Upper lobe of left lung (tissue), 6 donors: ENCODE data around the gene COL20A1. TPM values are rescaled to one million over a fixed set of nuclear protein-coding genes. Genes with fewer than 3 reads are reported as not detected.

Source experiments
- ATAC-seq, 2 donors: fragments of 200-7000 bp; cut with Tn5 transposase; one replicate each; pipeline ENCODE4 v1.9.1; 2022; ENCODE audit warnings: mild to moderate bottlenecking in 2 of 2, moderate library complexity in 2 of 2; ENCODE audit not compliant: low FRiP score in 2 of 2
- DNase-seq, 2 donors: peaks; one replicate each; pipeline ENCODE4 v3.0.0-alpha.2; 2019 to 2020
- H3K27ac ChIP-seq, 4 donors: fragments of 200-600 bp; sonication (generic); one replicate each; pipeline ENCODE4 v1.5.1; 2016 to 2019
- H3K27me3 ChIP-seq, 4 donors: fragments of 200-600 bp; sonication (generic); one replicate each; pipeline ENCODE4 v1.5.1; 2017 to 2019
- H3K36me3 ChIP-seq, 4 donors: fragments of 200-600 bp; sonication (generic); one replicate each; pipeline ENCODE4 v1.5.1; 2016 to 2019
- H3K4me1 ChIP-seq, 4 donors: fragments of 200-600 bp; sonication (generic); one replicate each; pipeline ENCODE4 v1.5.1; 2018 to 2019
- H3K4me3 ChIP-seq, 4 donors: fragments of 200-600 bp; sonication (generic); one replicate each; pipeline ENCODE4 v1.5.1; 2017 to 2019; ENCODE audit warnings: mild to moderate bottlenecking in 2 of 4, moderate library complexity in 1 of 4
- H3K9me3 ChIP-seq, 4 donors: fragments of 200-600 bp; sonication (generic); one replicate each; pipeline ENCODE4 v1.5.1; 2018 to 2019
- EP300 ChIP-seq, 4 donors: sonication (generic); formaldehyde crosslinking; IDR thresholded peaks; one replicate each; pipeline ENCODE4 v1.5.1; 2017; ENCODE audit warnings: antibody characterized with exemption in 4 of 4, control low read depth in 2 of 4
- POLR2A ChIP-seq, 4 donors: fragments of 450-650 bp; IDR thresholded peaks; one replicate each; pipeline ENCODE4 v1.5.1; 2016 to 2017; ENCODE audit warnings: antibody characterized with exemption in 4 of 4, mild to moderate bottlenecking in 2 of 4
- POLR2AphosphoS5 ChIP-seq, 2 donors: sonication (generic); formaldehyde crosslinking; IDR thresholded peaks; one replicate each; pipeline ENCODE4 v1.5.1; 2017; ENCODE audit warnings: antibody characterized with exemption in 2 of 2
- WGBS, 2 donors: methylation state at CpG; one replicate each; pipeline ENCODE4 v1.1.5; 2017 to 2018; 5-methylcytosine and 5-hydroxymethylcytosine counted together
- total RNA-seq, 6 donors: library from RNA; depleted of rRNA in 4 of 6; stranded (reverse); fragments of >200 nt in 4 of 6; gene quantifications; one replicate each; pipeline versions ENCODE4 v1.1.0 to v1.2.1, GENCODE V29; 2016 to 2021
- TF ChIP-seq, protein P1 (sequence below), 6 experiments: fragments of 450-650 bp in 4 of 6; fragments of 200-600 bp in 2 of 6; sonication (generic) in 2 of 6; IDR thresholded peaks; one replicate each; pipeline ENCODE4 v1.5.1; 2016 to 2019; ENCODE audit warnings: antibody characterized with exemption in 6 of 6
- donor health status: DM: no; HTN: no; CAD: no; lungs with moderate emphysema.
- donor health status: DM: no; HTN: yes; CAD: no; lungs with severe emphysema.

COL20A1 gene
- total RNA-seq, 6 donors from 2014 or later, result 0.03 TPM; not detected in 5

DNA sequence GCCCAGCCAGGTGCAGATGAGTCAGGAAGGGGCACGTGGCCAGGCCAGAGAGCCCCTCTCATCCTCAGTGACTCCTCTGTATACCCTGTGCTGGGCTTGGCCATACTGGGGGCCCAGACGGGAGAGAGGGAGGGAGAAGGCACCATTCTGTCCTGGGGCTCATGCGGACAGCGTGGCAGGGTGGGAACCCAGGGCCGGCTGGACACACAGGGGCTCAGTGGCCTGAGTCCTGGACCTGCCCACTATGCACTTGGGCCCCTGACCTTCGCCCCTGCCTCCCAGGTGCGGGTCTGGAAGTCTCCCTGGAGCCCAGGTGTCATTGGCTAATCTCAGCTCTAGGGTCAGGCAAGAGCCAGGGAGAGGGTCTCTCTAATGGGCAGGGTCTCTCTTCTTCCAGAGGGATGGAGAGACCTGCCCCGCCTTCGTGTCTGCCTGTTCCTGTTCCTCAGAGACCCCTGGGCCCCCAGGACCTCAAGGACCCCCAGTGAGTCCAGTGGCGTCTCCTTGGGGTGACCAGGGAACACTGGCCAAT lies 27.7 kb downstream of the COL20A1 start:
- no peak for ATAC-seq

DNA sequence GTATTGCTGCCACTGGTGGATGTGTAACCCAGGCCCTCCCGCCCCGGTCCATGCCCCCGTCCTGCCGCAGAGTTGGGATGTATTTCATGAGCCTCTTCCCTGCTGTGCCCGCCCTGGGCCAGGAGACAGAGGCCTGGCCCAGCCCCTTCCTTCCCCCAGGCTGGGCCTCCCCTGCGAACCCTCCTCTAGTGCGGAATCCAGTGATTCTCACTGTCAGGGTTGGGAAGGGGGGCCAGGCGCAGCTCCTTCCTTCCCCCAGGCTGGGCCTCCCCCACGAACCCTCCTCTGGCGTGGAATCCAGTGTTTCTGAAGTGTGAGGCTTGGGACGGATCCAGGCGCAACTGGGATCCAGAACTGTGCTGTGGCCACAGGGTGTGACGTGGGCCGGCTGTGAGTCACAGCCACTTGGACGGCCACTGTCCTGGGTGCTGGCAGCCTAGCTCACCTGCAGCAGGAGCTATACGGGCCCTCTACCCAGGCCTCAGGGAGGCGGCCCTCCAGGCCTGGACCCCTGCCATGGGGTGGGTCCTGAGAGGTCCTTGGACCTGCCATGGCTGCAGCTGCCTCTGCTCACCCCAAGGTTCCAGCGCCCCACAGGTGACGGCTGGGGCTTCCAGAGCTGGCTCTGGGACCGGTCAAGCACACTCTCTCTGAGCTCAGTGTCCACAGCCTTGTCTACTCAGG lies 28.3 kb downstream of the COL20A1 start:
- DNase-seq, result peak in 1 of 2 donors; percentile 80
- ATAC-seq, result peak; percentile 3 to 27

More for the DNA sequence above, 27.7 kb downstream of the COL20A1 start:
- Histone ChIP-seq H3K27me3 (no peaks in the 10 kb centered on the region), H3K9me3 (no peaks in the 10 kb centered on the region), H3K36me3 (no peaks in the 10 kb centered on the region), H3K4me1 (peaks cover 0 to 4% (median 2%) of the 10 kb centered on the region in 4 donors), H3K27ac (no peak overlapping the region), H3K4me3 (no peak overlapping the region)
- DNase-seq, result peak in 1 of 2 donors; percentile 40
- TF ChIP-seq POLR2AphosphoS5 (IDR thresholded peaks at IDR 0.05) (no peak), EP300 (IDR thresholded peaks at IDR 0.05) (no peak), POLR2A (IDR thresholded peaks at IDR 0.05) (no peak)
- TF ChIP-seq, protein P1, sequence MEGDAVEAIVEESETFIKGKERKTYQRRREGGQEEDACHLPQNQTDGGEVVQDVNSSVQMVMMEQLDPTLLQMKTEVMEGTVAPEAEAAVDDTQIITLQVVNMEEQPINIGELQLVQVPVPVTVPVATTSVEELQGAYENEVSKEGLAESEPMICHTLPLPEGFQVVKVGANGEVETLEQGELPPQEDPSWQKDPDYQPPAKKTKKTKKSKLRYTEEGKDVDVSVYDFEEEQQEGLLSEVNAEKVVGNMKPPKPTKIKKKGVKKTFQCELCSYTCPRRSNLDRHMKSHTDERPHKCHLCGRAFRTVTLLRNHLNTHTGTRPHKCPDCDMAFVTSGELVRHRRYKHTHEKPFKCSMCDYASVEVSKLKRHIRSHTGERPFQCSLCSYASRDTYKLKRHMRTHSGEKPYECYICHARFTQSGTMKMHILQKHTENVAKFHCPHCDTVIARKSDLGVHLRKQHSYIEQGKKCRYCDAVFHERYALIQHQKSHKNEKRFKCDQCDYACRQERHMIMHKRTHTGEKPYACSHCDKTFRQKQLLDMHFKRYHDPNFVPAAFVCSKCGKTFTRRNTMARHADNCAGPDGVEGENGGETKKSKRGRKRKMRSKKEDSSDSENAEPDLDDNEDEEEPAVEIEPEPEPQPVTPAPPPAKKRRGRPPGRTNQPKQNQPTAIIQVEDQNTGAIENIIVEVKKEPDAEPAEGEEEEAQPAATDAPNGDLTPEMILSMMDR (IDR thresholded peaks at IDR 0.05), result no peak
- 69 to 74% methylated on average over 6 to 10 of the region's 10 CpGs for WGBS, 2 donors

DNA sequence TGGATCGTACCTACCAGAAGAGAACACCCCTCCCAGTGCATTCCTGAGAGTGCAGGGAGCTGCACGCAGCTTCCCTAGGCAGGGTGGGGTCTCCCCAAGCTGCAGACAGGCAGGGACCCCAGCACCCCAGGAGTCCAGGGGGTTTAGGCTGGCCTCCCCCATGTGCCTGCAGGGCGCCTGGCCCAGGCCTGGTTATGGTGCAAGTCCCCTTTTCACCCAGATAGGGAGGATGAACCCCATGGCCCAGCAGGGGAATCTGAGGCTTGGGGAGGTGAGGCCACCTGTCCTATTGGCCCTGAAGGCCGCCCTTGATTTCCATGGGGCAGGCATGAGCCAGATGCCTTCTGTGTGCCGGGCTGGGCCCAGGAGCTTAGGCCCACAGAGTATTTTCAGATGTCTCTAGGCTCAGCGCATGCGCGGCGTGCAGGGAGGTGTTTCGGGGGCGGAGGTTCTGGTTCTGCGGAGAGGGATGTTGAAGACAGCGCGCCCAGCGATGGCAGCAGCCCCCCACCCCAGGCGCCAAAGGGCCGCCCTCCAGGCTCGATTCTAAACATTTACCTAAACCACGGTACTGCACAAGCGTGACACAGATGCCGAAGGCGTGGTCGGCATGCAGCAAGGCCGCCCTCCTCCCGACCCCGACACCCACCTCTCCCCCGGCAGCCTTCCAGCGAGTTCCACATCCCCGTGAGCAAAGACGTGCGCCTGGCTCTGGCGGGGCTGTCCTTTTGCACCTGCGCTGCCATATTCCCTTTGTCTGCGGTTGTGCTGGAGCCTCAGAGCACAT lies 29.4 kb downstream of the COL20A1 start:
- no peak for TF ChIP-seq POLR2A (IDR thresholded peaks at IDR 0.05)
- TF ChIP-seq, protein P1 (IDR thresholded peaks at IDR 0.05), result no peak
- no peak for TF ChIP-seq POLR2AphosphoS5 (IDR thresholded peaks at IDR 0.05)
- no peak for TF ChIP-seq EP300 (IDR thresholded peaks at IDR 0.05)
- no peak overlapping the region for H3K4me3 ChIP-seq
- no peaks in the 10 kb centered on the region for H3K36me3 ChIP-seq
- DNase-seq (peak in 1 of 2 donors; percentile 77), ATAC-seq (no peak)
- no peak overlapping the region for H3K27ac ChIP-seq
- 63 to 72% methylated on average over 27 to 33 of the region's 34 CpGs for WGBS, 2 donors
- peaks cover 0 to 5% (median 0%) of the 10 kb centered on the region in 4 donors for H3K9me3 ChIP-seq
- H3K27me3 ChIP-seq, result no peaks in the 10 kb centered on the region
- H3K4me1 ChIP-seq, result peaks cover 0 to 8% (median 4%) of the 10 kb centered on the region in 4 donors

More for the DNA sequence above, 28.3 kb downstream of the COL20A1 start:
- no peaks in the 10 kb centered on the region for H3K9me3 ChIP-seq
- TF ChIP-seq POLR2AphosphoS5 (IDR thresholded peaks at IDR 0.05), result no peak
- TF ChIP-seq POLR2A (IDR thresholded peaks at IDR 0.05), result no peak
- TF ChIP-seq, protein P1 (IDR thresholded peaks at IDR 0.05), result no peak
- no peak for TF ChIP-seq EP300 (IDR thresholded peaks at IDR 0.05)
- no peaks in the 10 kb centered on the region for H3K27me3 ChIP-seq
- no peaks in the 10 kb centered on the region for H3K36me3 ChIP-seq
- 50 to 53% methylated on average over 4 to 19 of the region's 20 CpGs for WGBS, 2 donors
- H3K4me1 ChIP-seq, result peaks cover 0 to 6% (median 2%) of the 10 kb centered on the region in 4 donors
- H3K4me3 ChIP-seq, result no peak overlapping the region
- no peak overlapping the region for H3K27ac ChIP-seq

DNA sequence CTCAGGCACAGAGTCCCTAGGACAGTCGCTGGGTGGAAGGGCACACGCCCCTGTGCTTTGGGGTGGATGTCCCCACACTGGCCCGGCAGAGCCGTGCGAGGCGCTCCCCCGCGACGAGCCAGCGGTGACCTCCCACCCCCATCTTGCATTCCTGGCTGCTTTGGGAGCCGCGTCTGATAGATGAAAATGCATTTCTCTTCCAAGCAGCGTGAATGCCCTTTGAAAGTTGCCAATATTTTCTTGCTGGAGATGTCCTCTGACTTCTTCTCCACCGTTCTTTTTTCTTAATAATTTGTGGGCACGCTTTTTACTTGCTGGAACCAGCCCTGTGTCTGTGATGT lies 29.9 kb downstream of the COL20A1 start:
- ATAC-seq (no peak), DNase-seq (no peak)
- Histone ChIP-seq H3K27ac (no peak overlapping the region), H3K36me3 (no peaks in the 10 kb centered on the region), H3K4me3 (no peak overlapping the region), H3K9me3 (peaks cover 0 to 5% (median 0%) of the 10 kb centered on the region in 4 donors), H3K4me1 (peaks cover 0 to 8% (median 4%) of the 10 kb centered on the region in 4 donors), H3K27me3 (no peaks in the 10 kb centered on the region)
- 36 to 46% methylated on average over 14 to 15 of the region's 15 CpGs for WGBS, 2 donors
- TF ChIP-seq, protein P1 (IDR thresholded peaks at IDR 0.05), result no peak
- TF ChIP-seq POLR2A (IDR thresholded peaks at IDR 0.05) (no peak), POLR2AphosphoS5 (IDR thresholded peaks at IDR 0.05) (no peak), EP300 (IDR thresholded peaks at IDR 0.05) (no peak)
